Heart left ventricle (tissue), 16 donors: ENCODE data around the gene DYNC2LI1. TPM values are rescaled to one million over a fixed set of nuclear protein-coding genes. Genes with fewer than 3 reads are reported as not detected.

Experiments
- ATAC-seq, 4 donors: fragments of 200-7000 bp; cut with Tn5 transposase; one replicate each; pipeline ENCODE4 v1.9.1; 2020 to 2022; ENCODE audit warnings: moderate library complexity in 4 of 4, mild to moderate bottlenecking in 3 of 4, moderate number of reproducible peaks in 1 of 4
- DNase-seq, 5 donors: peaks; one replicate each; pipeline ENCODE4 v3.0.0-alpha.2; 2020
- H3K27ac ChIP-seq, 12 donors: fragments of 200-600 bp; sonication (generic) in 4 of 12; one replicate each; pipeline versions ENCODE4 v1.5.0 to v1.8.0; 2016 to 2022; ENCODE audit warnings: mild to moderate bottlenecking in 2 of 12
- H3K27me3 ChIP-seq, 9 donors: fragments of 200-600 bp; sonication (generic) in 2 of 9; one replicate each; pipeline versions ENCODE4 v1.5.1 to v1.8.0; 2016 to 2022; ENCODE audit warnings: mild to moderate bottlenecking in 3 of 9
- H3K36me3 ChIP-seq, 9 donors: fragments of 200-600 bp; sonication (generic) in 2 of 9; one replicate each; pipeline versions ENCODE4 v1.5.0 to v1.8.0; 2018 to 2022; ENCODE audit warnings: mild to moderate bottlenecking in 2 of 9
- H3K4me1 ChIP-seq, 12 donors: fragments of 200-600 bp; sonication (generic) in 4 of 12; one replicate each; pipeline versions ENCODE4 v1.5.0 to v1.8.0; 2016 to 2022; ENCODE audit warnings: mild to moderate bottlenecking in 3 of 12
- H3K4me3 ChIP-seq, 12 donors: fragments of 200-600 bp; sonication (generic) in 4 of 12; one replicate each; pipeline versions ENCODE4 v1.5.0 to v1.8.0; 2017 to 2022; ENCODE audit warnings: mild to moderate bottlenecking in 9 of 12, moderate library complexity in 4 of 12
- H3K9me3 ChIP-seq, 12 donors: fragments of 200-600 bp; sonication (generic) in 4 of 12; one replicate each; pipeline versions ENCODE4 v1.5.0 to v1.8.0; 2016 to 2022; ENCODE audit warnings: mild to moderate bottlenecking in 1 of 12
- POLR2A ChIP-seq, 2 donors: fragments of 450-650 bp; IDR thresholded peaks; one replicate each; pipeline ENCODE4 v1.6.1; 2017; ENCODE audit warnings: antibody characterized with exemption in 2 of 2, mild to moderate bottlenecking in 2 of 2, moderate library complexity in 2 of 2
- WGBS, 4 donors: extraction: QIAGEN DNeasy Blood & Tissue Kit in 2 of 4; methylation state at CpG; one replicate each; pipeline versions ENCODE4 v1.1.5 to v1.1.7; 2013 to 2018; 5-methylcytosine and 5-hydroxymethylcytosine counted together
- intact Hi-C, 10 donors: fragments of 100-400 bp; cut with DNase I; formaldehyde crosslinking; loops; one replicate each; pipeline versions ENCODE4 v1.11.1 to v1.14.2; 2022
- polyA plus RNA-seq, 2 donors: library from polyadenylated mRNA; stranded (reverse); fragments of 200-250 nt; gene quantifications; one replicate each; pipeline ENCODE4 v1.2.3, GENCODE V29; 2013
- total RNA-seq, 9 donors: library from RNA; depleted of rRNA in 2 of 9; stranded (reverse); fragments of >200 nt in 2 of 9; fragmentation: NEBNext Ultra II Directional in 3 of 9; extraction: Animal tissue kit (Norgen Biotek cat#: 25700) in 3 of 9; gene quantifications; one replicate each; pipeline versions ENCODE4 v1.1.0 to v1.2.4, GENCODE V29; 2016 to 2023
- TF ChIP-seq, protein P1 (sequence below), 12 donors: fragments of 200-600 bp; sonication (generic) in 4 of 12; IDR thresholded peaks; one replicate each; pipeline versions ENCODE4 v1.5.0 to v1.8.0; 2018 to 2022; ENCODE audit warnings: antibody characterized with exemption in 12 of 12, mild to moderate bottlenecking in 5 of 12
- donor health status: ischemic (EF 13 %, LVEDD 7.1; RV severe dilation, severe dysfunction).
- donor health status: healthy with polysubstance abuse.
- donor health status: DM: no; HTN: yes; CAD: no.
- donor health status: DM: no; HTN: no; CAD: no.
- donor health status: ischemic (EF 25% LVEDD 6.9; RV normal size, moderate dysfunction).
- donor health status: ischemic (EF 25% LVEDD 5.7; RV mildly dilated, moderate dysfunction).
- donor health status: healthy.
- donor health status: DM: yes; HTN: yes; CAD: no.
- donor health status: ischemic (EF 35%, LVEDD 5.7; RV mildly dilated, moderate dysfunction).
- donor health status: nonischemic (EF 11% LVEDD 7.7; RV severe dilation, severe dysfunction).
- donor health status: DM: yes; HTN: yes; CAD: no.
- donor health status: PGD.
- donor health status: ischemic (EF 29% LVEDD 5.4; RV normal size, mild dysfunction).
- donor health status: nonischemic (EF 23%, LVEDD 6.1; RV moderate dilation, normal function).

The DYNC2LI1 gene
- total and polyA plus RNA-seq, 11 donors, result 4.8 to 17.8 (median 9.6) TPM

DNA sequence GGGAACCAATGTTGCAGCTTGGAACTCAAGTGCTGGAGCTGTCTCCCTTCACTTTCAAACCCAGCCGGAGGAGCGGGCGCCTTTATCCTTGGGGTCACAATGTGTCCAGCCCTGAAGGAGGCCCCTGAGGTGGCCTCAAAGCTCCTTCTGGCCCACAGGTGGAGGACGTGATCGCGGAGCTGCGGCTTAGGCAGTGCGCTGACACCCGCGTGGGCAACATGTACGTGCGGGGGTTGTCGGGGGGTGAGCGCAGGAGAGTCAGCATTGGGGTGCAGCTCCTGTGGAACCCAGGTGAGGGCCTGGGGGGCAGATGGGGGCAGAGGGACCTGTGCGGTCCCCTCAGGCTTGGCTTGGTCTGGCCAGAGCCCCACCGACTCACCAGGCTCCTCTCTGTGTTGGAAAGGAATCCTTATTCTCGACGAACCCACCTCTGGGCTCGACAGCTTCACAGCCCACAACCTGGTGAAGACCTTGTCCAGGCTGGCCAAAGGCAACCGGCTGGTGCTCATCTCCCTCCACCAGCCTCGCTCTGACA lies 78.4 kb downstream of the DYNC2LI1 start:
- Histone ChIP-seq H3K4me1 (no peaks in the 10 kb centered on the region), H3K9me3 (no peaks in the 10 kb centered on the region), H3K4me3 (no peak overlapping the region), H3K36me3 (no peaks in the 10 kb centered on the region), H3K27ac (no peak overlapping the region), H3K27me3 (peaks cover 0 to 54% (median 13%) of the 10 kb centered on the region in 9 donors)
- 91 to 94% (median 93%) methylated on average over 10 to 21 of the region's 21 CpGs for WGBS, 4 donors
- no peak for TF ChIP-seq POLR2A (IDR thresholded peaks at IDR 0.05)
- DNase-seq (no peak), ATAC-seq (peak in 1 of 4 donors; percentile 18)
- intact Hi-C loops, result no loop called here

DNA sequence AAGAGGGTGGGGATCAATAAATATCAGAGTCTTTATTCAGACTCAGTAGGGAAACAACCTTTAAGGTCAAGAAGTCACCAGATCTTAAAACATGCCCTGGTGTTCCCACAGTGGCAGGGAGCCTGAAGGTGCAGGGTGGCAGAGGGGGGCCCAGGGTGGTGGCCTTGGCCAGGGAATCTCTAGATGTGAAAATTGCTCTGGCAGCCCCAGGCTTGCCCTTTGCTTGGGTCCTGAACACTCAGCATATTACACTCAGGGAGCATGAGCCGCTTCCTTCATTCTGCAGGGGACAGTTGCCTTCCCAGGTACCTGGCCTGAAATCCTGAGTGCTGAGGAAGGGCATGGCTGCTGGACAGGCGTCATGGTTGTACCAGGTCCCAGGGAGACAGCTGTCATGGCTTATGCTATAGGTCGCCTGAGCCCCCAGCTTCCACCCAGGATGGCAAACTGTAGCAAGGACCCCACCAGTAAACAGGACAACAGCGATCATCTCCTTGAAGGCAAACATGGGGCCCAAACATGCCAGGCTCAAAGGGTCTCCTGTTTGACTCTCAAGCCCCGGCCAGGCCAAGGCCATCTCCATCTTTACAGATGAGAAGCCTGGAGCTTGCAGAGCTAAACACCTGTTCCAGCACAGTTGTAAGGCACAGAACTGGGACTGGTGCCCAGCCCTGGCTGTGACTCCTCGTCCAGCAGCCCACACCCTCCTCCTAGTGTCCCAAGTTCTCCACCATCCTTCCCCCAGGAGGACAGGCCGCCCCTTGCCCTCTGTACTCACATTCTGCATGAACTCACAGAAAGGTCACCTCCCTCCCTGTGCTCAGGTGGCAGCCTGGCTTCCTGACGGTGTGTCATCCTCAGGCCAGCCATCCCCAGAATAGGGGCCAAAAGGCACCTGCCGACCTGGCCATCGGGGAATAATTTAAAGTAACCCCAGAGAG lies 79.6 kb downstream of the DYNC2LI1 start:
- Histone ChIP-seq H3K27ac (no peak overlapping the region), H3K4me3 (no peak overlapping the region), H3K27me3 (peaks cover 0 to 63% (median 13%) of the 10 kb centered on the region in 9 donors), H3K4me1 (no peaks in the 10 kb centered on the region), H3K36me3 (no peaks in the 10 kb centered on the region), H3K9me3 (no peaks in the 10 kb centered on the region)
- 70 to 89% (median 78%) methylated on average over 8 to 10 of the region's 10 CpGs for WGBS, 4 donors
- DNase-seq (no peak), ATAC-seq (peak in 1 of 4 donors; percentile 24)
- no peak for TF ChIP-seq POLR2A (IDR thresholded peaks at IDR 0.05)
- TF ChIP-seq, protein P1, sequence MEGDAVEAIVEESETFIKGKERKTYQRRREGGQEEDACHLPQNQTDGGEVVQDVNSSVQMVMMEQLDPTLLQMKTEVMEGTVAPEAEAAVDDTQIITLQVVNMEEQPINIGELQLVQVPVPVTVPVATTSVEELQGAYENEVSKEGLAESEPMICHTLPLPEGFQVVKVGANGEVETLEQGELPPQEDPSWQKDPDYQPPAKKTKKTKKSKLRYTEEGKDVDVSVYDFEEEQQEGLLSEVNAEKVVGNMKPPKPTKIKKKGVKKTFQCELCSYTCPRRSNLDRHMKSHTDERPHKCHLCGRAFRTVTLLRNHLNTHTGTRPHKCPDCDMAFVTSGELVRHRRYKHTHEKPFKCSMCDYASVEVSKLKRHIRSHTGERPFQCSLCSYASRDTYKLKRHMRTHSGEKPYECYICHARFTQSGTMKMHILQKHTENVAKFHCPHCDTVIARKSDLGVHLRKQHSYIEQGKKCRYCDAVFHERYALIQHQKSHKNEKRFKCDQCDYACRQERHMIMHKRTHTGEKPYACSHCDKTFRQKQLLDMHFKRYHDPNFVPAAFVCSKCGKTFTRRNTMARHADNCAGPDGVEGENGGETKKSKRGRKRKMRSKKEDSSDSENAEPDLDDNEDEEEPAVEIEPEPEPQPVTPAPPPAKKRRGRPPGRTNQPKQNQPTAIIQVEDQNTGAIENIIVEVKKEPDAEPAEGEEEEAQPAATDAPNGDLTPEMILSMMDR (IDR thresholded peaks at IDR 0.05), result no peak
- intact Hi-C loops, result no loop called here

DNA sequence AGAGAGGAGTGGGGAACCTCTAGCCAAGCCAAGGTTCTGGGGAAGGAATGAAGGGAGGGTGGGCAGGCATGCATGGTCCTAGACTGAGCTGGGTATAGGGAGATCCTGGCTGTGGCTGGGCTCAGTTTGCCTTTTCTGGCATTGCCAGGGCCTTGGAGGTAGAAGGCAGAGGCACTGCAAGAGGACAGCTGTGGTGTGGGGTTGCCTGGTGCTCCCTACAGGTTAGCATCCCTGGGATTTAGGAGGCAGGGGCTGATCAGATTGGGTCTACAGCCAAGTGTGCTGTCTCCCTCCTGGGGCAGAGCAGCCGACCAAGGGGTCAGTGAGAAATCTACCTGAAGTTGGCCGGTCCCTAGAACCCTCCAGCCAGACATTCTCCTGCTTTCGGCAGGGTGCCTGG lies 80.8 kb downstream of the DYNC2LI1 start:
- no peak overlapping the region for H3K27ac ChIP-seq
- ATAC-seq (no peak), DNase-seq (no peak)
- WGBS, 4 donors, result 72 to 88% (median 80%) methylated on average over 3 of the region's 3 CpGs
- no peaks in the 10 kb centered on the region for H3K9me3 ChIP-seq
- no peaks in the 10 kb centered on the region for H3K36me3 ChIP-seq
- H3K27me3 ChIP-seq, result peaks cover 0 to 74% (median 18%) of the 10 kb centered on the region in 9 donors
- intact Hi-C loops, result no loop called here
- TF ChIP-seq, protein P1 (IDR thresholded peaks at IDR 0.05), result no peak
- no peak for TF ChIP-seq POLR2A (IDR thresholded peaks at IDR 0.05)
- no peak overlapping the region for H3K4me3 ChIP-seq
- no peaks in the 10 kb centered on the region for H3K4me1 ChIP-seq

DNA sequence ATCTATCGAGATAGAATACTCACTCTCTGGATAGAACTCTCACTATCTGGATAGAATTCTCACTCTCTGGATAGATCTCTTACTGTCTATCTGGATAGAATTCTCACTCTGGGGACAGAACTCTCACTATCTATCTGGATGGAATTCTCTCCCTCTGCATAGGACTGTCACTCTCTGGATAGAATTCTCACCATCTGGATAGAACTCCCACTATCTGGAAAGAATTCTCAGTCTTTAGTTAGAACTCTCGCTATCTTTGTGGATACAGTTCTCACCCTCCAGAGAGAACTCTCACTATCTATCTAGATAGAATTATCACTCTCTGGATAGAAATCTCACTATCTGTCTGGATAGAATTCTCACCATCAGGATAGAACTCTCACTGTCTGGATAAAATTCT lies 81.5 kb downstream of the DYNC2LI1 start:
- no peaks in the 10 kb centered on the region for H3K36me3 ChIP-seq
- peaks cover 0 to 79% (median 18%) of the 10 kb centered on the region in 9 donors for H3K27me3 ChIP-seq
- H3K4me1 ChIP-seq, result no peaks in the 10 kb centered on the region
- 71 to 90% (median 73%) methylated on average over 2 of the region's 2 CpGs for WGBS, 4 donors
- no peak overlapping the region for H3K27ac ChIP-seq
- no peaks in the 10 kb centered on the region for H3K9me3 ChIP-seq
- no peak for TF ChIP-seq POLR2A (IDR thresholded peaks at IDR 0.05)
- TF ChIP-seq, protein P1 (IDR thresholded peaks at IDR 0.05), result no peak
- H3K4me3 ChIP-seq, result no peak overlapping the region
- DNase-seq, result no peak
- intact Hi-C loops, result no loop called here
- no peak for ATAC-seq

Other genes starting within 250 kb of the DYNC2LI1 start
- 10 to 100 TPM; 11.1 to 21.4 (median 13.6) TPM for gene THADA, start 178.0 kb upstream of the DYNC2LI1 start, total RNA-seq
- gene THADA, start 178.0 kb upstream of the DYNC2LI1 start, polyA plus RNA-seq, result 10 to 100 TPM in 1 of 2 donors, 1 to 10 TPM in 1; 6.8 to 10.4 TPM
- gene PLEKHH2, start 136.8 kb upstream of the DYNC2LI1 start, total RNA-seq, result 1 to 10 TPM in 5 of 9 donors, under 1 TPM in 4; 0.69 to 6.5 (median 1.5) TPM
- 1 to 10 TPM in 1 of 2 donors, under 1 TPM in 1; 0.10 to 1.2 TPM for gene PLEKHH2, start 136.8 kb upstream of the DYNC2LI1 start, polyA plus RNA-seq
- gene C1GALT1C1L, start 97.6 kb upstream of the DYNC2LI1 start, total RNA-seq, result 1 to 10 TPM in 3 of 9 donors, under 1 TPM in 5, not detected in 1; 0.30 to 1.7 (median 0.88) TPM
- gene C1GALT1C1L, start 97.6 kb upstream of the DYNC2LI1 start, polyA plus RNA-seq, result 1 to 10 TPM in 1 of 2 donors, under 1 TPM in 1; 0.46 to 1.3 TPM
- gene ABCG5, start 64.8 kb downstream of the DYNC2LI1 start, total RNA-seq, result not detected
- gene ABCG5, start 64.8 kb downstream of the DYNC2LI1 start, polyA plus RNA-seq, result not detected
- under 1 TPM in 1 of 9 donors, not detected in 8; 0.07 TPM for gene ABCG8, start 64.9 kb downstream of the DYNC2LI1 start, total RNA-seq
- gene ABCG8, start 64.9 kb downstream of the DYNC2LI1 start, polyA plus RNA-seq, result not detected
- 100 to 1,000 TPM in 3 of 9 donors, 10 to 100 TPM in 6; 58.5 to 117 (median 90.8) TPM for gene LRPPRC, start 221.9 kb downstream of the DYNC2LI1 start, total RNA-seq
- 10 to 100 TPM; 23.2 to 60.6 TPM for gene LRPPRC, start 221.9 kb downstream of the DYNC2LI1 start, polyA plus RNA-seq